Measurements from ENCODE around the gene RHOA.
A peak's percentile ranks its signal among the peaks of the same experiment; 100 is the strongest.

The RHOA gene

DNA sequence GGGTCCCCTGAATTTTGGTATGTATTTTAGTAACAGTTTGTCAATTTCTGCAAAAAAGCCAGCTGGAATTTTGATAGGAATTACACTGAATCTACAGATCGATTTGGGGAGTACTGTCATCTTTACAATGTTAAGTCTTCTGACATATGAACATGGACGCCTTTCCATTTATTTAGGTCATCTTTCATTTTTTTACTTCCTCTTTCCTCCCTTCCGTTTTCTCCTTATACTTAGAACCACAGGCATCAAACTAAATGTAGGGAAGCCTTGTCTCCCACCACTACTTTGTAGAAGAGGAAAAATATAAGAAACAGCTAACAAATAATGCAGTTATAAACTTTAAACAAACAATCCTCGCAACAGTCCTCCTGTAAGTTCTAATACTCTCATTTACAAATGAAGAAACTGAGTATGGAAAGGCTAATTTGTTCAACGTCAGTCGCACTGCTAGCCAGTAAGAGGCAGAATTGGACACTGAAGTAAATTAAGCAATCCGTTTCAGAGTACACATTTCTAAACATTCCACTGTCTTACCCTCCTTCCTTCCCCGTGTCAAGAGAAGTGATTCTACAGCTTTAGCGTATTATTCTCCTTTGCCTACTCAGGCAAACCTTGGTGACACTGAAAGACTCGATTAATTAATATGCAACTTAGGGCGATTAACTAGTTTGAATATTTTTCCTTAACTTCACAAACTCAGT is 25.6 kb downstream of the RHOA start:
- no peak overlapping the region for H3K27ac Mint-ChIP-seq
- no peak for DNase-seq
- TF ChIP-seq, protein P1, sequence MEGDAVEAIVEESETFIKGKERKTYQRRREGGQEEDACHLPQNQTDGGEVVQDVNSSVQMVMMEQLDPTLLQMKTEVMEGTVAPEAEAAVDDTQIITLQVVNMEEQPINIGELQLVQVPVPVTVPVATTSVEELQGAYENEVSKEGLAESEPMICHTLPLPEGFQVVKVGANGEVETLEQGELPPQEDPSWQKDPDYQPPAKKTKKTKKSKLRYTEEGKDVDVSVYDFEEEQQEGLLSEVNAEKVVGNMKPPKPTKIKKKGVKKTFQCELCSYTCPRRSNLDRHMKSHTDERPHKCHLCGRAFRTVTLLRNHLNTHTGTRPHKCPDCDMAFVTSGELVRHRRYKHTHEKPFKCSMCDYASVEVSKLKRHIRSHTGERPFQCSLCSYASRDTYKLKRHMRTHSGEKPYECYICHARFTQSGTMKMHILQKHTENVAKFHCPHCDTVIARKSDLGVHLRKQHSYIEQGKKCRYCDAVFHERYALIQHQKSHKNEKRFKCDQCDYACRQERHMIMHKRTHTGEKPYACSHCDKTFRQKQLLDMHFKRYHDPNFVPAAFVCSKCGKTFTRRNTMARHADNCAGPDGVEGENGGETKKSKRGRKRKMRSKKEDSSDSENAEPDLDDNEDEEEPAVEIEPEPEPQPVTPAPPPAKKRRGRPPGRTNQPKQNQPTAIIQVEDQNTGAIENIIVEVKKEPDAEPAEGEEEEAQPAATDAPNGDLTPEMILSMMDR (IDR thresholded peaks at IDR 0.05): no peak
- H3K4me1 Mint-ChIP-seq: no peaks in the 10 kb centered on the region
- H3K36me3 Mint-ChIP-seq (ENCODE audit: low read depth): peaks cover 44% of the 10 kb centered on the region
- H3K4me3 Mint-ChIP-seq: no peak overlapping the region
- H3K9me3 Mint-ChIP-seq: peaks cover 4% of the 10 kb centered on the region
- H3K27me3 Mint-ChIP-seq (ENCODE audit: low read depth, poor library complexity): no peaks in the 10 kb centered on the region

DNA sequence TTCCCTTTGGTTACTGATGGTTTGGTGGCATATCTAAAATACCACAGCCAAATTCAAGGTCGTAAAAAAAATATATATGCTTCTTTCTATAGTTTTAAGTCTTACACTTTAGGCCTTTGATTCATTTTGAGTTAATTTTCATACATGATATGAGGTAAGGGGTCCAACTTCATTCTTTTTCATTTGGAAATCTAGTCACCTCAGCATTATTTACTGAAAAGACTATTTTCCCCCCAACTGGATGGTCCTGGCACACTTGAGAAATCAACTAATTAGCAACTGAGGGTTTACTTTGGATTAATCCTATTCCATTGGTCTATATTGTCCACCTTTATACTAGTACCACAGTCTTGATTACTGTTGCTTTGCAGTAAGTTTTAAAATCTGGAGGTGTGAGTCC is 26.2 kb downstream of the RHOA start:
- H3K4me3 Mint-ChIP-seq: no peak overlapping the region
- H3K27ac Mint-ChIP-seq: no peak overlapping the region
- no peaks in the 10 kb centered on the region for H3K27me3 Mint-ChIP-seq (ENCODE audit: low read depth, poor library complexity)
- H3K36me3 Mint-ChIP-seq (ENCODE audit: low read depth): peaks cover 44% of the 10 kb centered on the region
- TF ChIP-seq, protein P1 (IDR thresholded peaks at IDR 0.05): no peak
- no peak for DNase-seq
- H3K9me3 Mint-ChIP-seq: peaks cover 4% of the 10 kb centered on the region
- H3K4me1 Mint-ChIP-seq: no peaks in the 10 kb centered on the region

DNA sequence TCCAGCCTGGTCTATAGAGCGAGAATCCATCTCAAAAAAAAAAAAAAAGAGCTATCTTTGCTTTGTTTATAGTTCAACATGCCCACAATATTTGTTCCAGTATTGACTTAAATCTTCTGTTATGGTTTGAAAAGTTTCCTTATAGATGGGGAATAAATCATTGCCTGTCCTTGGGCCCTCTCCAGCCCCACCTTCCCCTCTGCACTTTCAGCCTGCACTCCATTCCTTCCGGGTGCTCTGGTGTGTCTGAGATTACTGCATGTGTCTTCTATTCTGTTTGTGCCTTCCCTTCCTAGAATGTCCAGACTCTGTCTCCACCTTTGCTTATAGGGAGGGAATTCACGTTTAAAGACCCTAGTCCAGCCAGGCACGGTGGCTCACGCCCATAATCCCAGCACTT is 28.4 kb downstream of the RHOA start:
- H3K27ac Mint-ChIP-seq: peak overlapping the region; percentile 44
- H3K27me3 Mint-ChIP-seq (ENCODE audit: low read depth, poor library complexity): no peaks in the 10 kb centered on the region
- peaks cover 13% of the 10 kb centered on the region for H3K9me3 Mint-ChIP-seq
- DNase-seq: no peak
- peaks cover 51% of the 10 kb centered on the region for H3K36me3 Mint-ChIP-seq (ENCODE audit: low read depth)
- H3K4me1 Mint-ChIP-seq: peaks cover 3% of the 10 kb centered on the region
- H3K4me3 Mint-ChIP-seq: no peak overlapping the region
- TF ChIP-seq, protein P1 (IDR thresholded peaks at IDR 0.05): no peak

DNA sequence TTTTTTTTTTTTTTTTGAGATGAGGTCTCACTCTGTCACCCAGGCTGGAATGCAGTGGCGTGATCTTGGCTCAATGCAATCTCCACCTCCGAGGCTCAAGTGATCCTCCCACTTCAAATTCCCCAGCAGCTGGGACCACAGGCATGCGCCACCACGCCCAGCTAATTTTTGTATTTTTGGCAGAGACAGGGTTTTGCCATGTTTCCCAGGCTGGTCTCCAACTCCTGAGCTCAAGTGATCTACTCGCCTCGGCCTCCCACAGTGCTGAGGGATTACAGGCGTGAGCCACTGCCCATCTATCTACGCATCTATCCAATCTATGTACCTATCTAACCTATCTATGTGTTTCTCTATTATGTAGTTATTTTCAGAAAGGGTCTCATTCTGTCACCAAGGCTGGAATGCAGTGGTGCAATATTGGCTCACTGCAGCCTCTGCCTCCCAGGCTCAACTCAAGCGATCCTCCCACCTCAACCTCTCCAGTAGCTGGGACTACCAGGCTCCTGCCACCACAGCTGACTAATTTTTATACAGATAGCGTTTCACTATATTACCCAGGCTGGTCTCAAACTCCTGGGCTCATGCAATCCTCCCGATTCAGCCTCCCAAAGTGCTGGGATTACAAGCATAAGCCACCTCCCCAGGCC is 33.4 kb downstream of the RHOA start:
- no peak overlapping the region for H3K4me3 Mint-ChIP-seq
- H3K27me3 Mint-ChIP-seq (ENCODE audit: low read depth, poor library complexity): no peaks in the 10 kb centered on the region
- peaks cover 4% of the 10 kb centered on the region for H3K4me1 Mint-ChIP-seq
- no peak overlapping the region for H3K27ac Mint-ChIP-seq
- H3K36me3 Mint-ChIP-seq (ENCODE audit: low read depth): peaks cover 51% of the 10 kb centered on the region
- no peak for DNase-seq
- TF ChIP-seq, protein P1 (IDR thresholded peaks at IDR 0.05): no peak
- H3K9me3 Mint-ChIP-seq: peaks cover 22% of the 10 kb centered on the region

DNA sequence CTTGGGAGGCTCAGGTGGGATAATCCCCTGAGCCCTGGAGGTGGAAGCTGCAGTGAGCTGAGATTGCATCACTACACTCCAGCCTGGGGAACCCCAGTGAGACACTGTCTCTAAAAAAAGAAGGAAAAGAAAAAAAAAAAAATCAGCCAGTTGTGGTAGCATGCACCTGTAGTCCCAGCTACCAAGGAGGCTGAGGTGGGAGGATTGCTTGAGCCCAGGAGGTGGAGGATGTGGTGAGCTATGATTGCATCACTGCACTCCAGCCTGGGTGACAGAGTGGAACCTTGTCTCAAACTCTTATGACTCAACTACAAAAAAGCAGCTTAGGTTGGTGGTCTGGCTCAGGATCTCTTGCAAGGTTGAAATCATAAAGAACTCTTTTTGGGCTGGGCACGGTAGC is 34.3 kb downstream of the RHOA start:
- no peak overlapping the region for H3K4me3 Mint-ChIP-seq
- H3K27ac Mint-ChIP-seq: no peak overlapping the region
- TF ChIP-seq, protein P1 (IDR thresholded peaks at IDR 0.05): no peak
- DNase-seq: no peak
- no peaks in the 10 kb centered on the region for H3K27me3 Mint-ChIP-seq (ENCODE audit: low read depth, poor library complexity)
- H3K4me1 Mint-ChIP-seq: peaks cover 9% of the 10 kb centered on the region
- peaks cover 20% of the 10 kb centered on the region for H3K9me3 Mint-ChIP-seq
- peaks cover 57% of the 10 kb centered on the region for H3K36me3 Mint-ChIP-seq (ENCODE audit: low read depth)

DNA sequence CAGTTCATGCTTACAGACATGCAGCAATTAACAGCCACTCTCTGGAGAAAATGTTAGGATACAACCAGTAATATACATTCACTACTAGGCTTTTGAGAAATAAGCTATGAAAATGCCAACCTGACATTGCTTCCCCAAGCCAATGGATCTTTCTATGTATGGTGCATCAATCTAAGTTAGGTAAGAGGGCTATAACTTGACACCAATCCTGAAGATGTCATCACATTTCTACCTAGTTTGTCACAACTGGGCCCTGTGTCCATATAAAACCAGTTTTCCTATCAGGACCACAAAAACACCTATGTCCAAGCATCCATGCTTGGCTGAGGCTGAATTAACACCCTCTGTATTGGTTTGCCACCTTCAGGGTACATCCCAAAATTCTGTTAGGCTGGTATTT is 39.8 kb downstream of the RHOA start:
- H3K4me1 Mint-ChIP-seq: peaks cover 10% of the 10 kb centered on the region
- peaks cover 3% of the 10 kb centered on the region for H3K9me3 Mint-ChIP-seq
- DNase-seq: no peak
- peak overlapping the region; percentile 85 for H3K27ac Mint-ChIP-seq
- TF ChIP-seq, protein P1 (IDR thresholded peaks at IDR 0.05): no peak
- peaks cover 73% of the 10 kb centered on the region for H3K36me3 Mint-ChIP-seq (ENCODE audit: low read depth)
- H3K27me3 Mint-ChIP-seq (ENCODE audit: low read depth, poor library complexity): peaks cover 3% of the 10 kb centered on the region
- H3K4me3 Mint-ChIP-seq: no peak overlapping the region
